ENCODE measurements around the gene COG4. TPM values are rescaled to one million over a fixed set of nuclear protein-coding genes. Genes with fewer than 3 reads are reported as not detected.

Gene COG4
- total and polyA plus RNA-seq, 2 experiments from 2014 or later, result 28.8 to 38.1 TPM

DNA sequence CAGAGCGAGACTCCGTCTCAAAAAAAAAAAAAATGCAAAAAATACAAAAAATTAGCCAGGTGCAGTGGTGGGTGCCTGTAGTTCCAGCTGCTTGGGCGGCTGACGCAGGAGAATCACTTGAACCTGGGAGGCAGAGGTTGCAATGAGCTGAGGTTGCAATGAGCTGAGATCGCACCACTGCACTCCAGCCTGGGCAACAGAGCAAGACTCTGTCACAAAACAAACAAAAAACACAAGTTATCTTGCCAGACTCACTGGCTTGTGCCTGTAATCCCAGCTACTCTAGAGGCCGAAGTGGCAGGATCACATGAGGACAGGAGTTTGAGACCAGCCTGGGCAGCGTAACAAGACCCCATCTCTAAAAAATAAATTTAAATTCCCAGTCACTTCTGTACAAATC is 81.0 kb downstream of the COG4 start:
- no peak for DNase-seq (ENCODE audit: low spot score)
- Histone ChIP-seq H3K9me2 (ENCODE audit: insufficient read depth) (no peaks in the 10 kb centered on the region), H3K4me3 (no peak overlapping the region), H3F3A (replicated peaks; ENCODE audit: low read depth) (peaks cover 13% of the 10 kb centered on the region), H2AFZ (no peak overlapping the region), H3K4me2 (no peak overlapping the region), H3K79me2 (replicated peaks; ENCODE audit: insufficient read depth) (peaks cover 11% of the 10 kb centered on the region), H4K20me1 (replicated peaks; ENCODE audit: insufficient read depth) (no peaks in the 10 kb centered on the region), H3K27ac (ENCODE audit: low read depth) (no peak overlapping the region), H3K36me3 (ENCODE audit: insufficient read depth) (no peaks in the 10 kb centered on the region), H3K27me3 (ENCODE audit: insufficient read depth) (no peaks in the 10 kb centered on the region), H3K4me1 (ENCODE audit: insufficient read depth) (peaks cover 26% of the 10 kb centered on the region)
- no peak for ATAC-seq
- H3K4me1 Mint-ChIP-seq, result peaks cover 24% of the 10 kb centered on the region
- H3K36me3 Mint-ChIP-seq (ENCODE audit: low read depth), result no peaks in the 10 kb centered on the region; the same call in 2 of the 3 replicates
- H3K27me3 Mint-ChIP-seq (ENCODE audit: insufficient read depth, low read depth, poor library complexity), result peaks cover 13% of the 10 kb centered on the region
- no peaks in the 10 kb centered on the region for H3K9me3 Mint-ChIP-seq
- no peak overlapping the region for H3K27ac Mint-ChIP-seq
- TF ChIP-seq ZNF462 (CRISPR knock-in tag; IDR thresholded peaks at IDR 0.05), result no peak
- TF ChIP-seq ETS1 (IDR thresholded peaks at IDR 0.05), result no peak
- no peak overlapping the region for H3K4me3 Mint-ChIP-seq

GRCh38 chr16:70441406-70441990 is 81.9 kb downstream of the COG4 start:
- H3K9me2 ChIP-seq (ENCODE audit: insufficient read depth), result no peaks in the 10 kb centered on the region
- H3K4me3 ChIP-seq, result no peak overlapping the region
- DNase-seq (ENCODE audit: low spot score) (no peak), ATAC-seq (no peak)
- no peak overlapping the region for H3K27ac Mint-ChIP-seq
- H4K20me1 ChIP-seq (replicated peaks; ENCODE audit: insufficient read depth), result peaks cover 3% of the 10 kb centered on the region; the same call in 1 of the 2 replicates
- peaks cover 26% of the 10 kb centered on the region for H3K4me1 Mint-ChIP-seq
- no peak for TF ChIP-seq ZNF462 (CRISPR knock-in tag; IDR thresholded peaks at IDR 0.05)
- H2AFZ ChIP-seq, result no peak overlapping the region
- H3K27me3 ChIP-seq (ENCODE audit: insufficient read depth), result no peaks in the 10 kb centered on the region
- H3K9me3 Mint-ChIP-seq, result no peaks in the 10 kb centered on the region
- H3K27ac ChIP-seq (ENCODE audit: low read depth), result no peak overlapping the region
- H3K4me2 ChIP-seq, result no peak overlapping the region
- H3K79me2 ChIP-seq (replicated peaks; ENCODE audit: insufficient read depth), result peaks cover 17% of the 10 kb centered on the region
- H3F3A ChIP-seq (replicated peaks; ENCODE audit: low read depth), result peaks cover 17% of the 10 kb centered on the region
- H3K36me3 Mint-ChIP-seq (ENCODE audit: low read depth), result no peaks in the 10 kb centered on the region; the same call in 2 of the 3 replicates
- H3K4me3 Mint-ChIP-seq, result no peak overlapping the region
- no peaks in the 10 kb centered on the region for H3K36me3 ChIP-seq (ENCODE audit: insufficient read depth)
- H3K27me3 Mint-ChIP-seq (ENCODE audit: insufficient read depth, low read depth, poor library complexity), result peaks cover 19% of the 10 kb centered on the region
- H3K4me1 ChIP-seq (ENCODE audit: insufficient read depth), result peaks cover 27% of the 10 kb centered on the region
